ENCODE measurements around the gene TBL1X. TPM values are rescaled to one million over a fixed set of nuclear protein-coding genes. Genes with fewer than 3 reads are reported as not detected.

The TBL1X gene
- polyA plus RNA-seq, 3 donors, result 12.5 to 19.5 (median 13.8) TPM

DNA sequence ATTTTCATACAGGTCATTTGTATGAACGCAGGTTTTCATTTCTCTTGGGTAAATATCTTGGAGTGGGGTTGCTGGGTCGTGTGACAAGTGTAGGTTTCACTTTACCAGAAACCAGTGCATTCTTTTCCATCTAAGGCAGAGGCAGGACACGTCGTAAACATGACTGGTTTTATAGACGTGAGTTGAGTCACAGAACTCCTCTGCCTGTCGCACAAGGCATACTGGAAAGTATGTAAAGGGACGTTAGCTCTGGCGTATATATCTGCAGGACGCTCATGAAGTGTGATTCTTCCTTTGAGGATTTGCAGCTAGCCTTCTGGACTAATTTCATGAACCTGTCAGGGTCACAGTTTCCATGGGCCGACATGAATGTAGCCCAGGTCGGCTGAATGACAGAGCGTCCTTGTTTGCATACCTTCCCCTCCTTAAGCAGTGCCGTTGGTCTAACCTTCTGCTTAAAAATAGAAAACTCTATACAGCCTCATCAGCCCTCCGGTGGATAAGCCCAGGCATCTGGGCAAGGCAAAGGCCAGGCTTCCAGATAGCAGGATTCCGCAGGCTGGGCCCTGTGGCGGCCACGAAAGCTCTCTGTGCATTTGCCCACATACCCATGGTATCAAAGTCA lies 194.8 kb downstream of the TBL1X start:
- 100% methylated on average over 4 of the region's 17 CpGs for WGBS (ENCODE audit: insufficient coverage)
- Histone ChIP-seq H3K4me2 (replicated peaks; ENCODE audit: extremely low read depth, low read length, poor library complexity, severe bottlenecking) (no peak overlapping the region), H3K36me3 (replicated peaks in 1 of 2; ENCODE audit: control insufficient read depth in 1 of 2, insufficient read depth in 2 of 2, low read length in 2 of 2) (peaks cover 29 to 69% of the 10 kb centered on the region in 2 donors), H3K27ac (ENCODE audit: low read depth in 1 of 2, low read length in 2 of 2) (no peak overlapping the region), H4K20me1 (ENCODE audit: insufficient read depth, low read length) (peaks cover 18% of the 10 kb centered on the region), H3K4me3 (replicated peaks in 1 of 3; ENCODE audit: low read depth in 2 of 3, low read length in 3 of 3) (no peak overlapping the region), H3K9me3 (replicated peaks in 1 of 2; ENCODE audit: control insufficient read depth in 1 of 2, insufficient read depth in 1 of 2, low read length in 2 of 2) (no peaks in the 10 kb centered on the region), H3K4me1 (ENCODE audit: control insufficient read depth in 1 of 2, insufficient read depth in 2 of 2, low read length in 2 of 2) (no peaks in the 10 kb centered on the region), H2AFZ (ENCODE audit: insufficient read depth, low read depth, low read length, poor library complexity, severe bottlenecking) (no peak overlapping the region), H3K27me3 (ENCODE audit: control insufficient read depth in 2 of 2, insufficient read depth in 2 of 2, low read length in 2 of 2) (peaks cover 0 to 3% of the 10 kb centered on the region in 2 donors), H3K79me2 (ENCODE audit: insufficient read depth, low read length) (no peaks in the 10 kb centered on the region), H3K9ac (ENCODE audit: insufficient read depth, low read length, poor library complexity, severe bottlenecking) (no peak overlapping the region)
- Mint-ChIP-seq H3K36me3 (peaks cover 49 to 51% of the 10 kb centered on the region in 2 donors), H3K27me3 (ENCODE audit: low read depth in 3 of 3) (peaks cover 0 to 13% (median 0%) of the 10 kb centered on the region in 3 donors), H3K27ac (no peak overlapping the region), H3K4me3 (no peak overlapping the region), H3K9me3 (peaks cover 0 to 5% (median 0%) of the 10 kb centered on the region in 7 donors), H3K4me1 (no peaks in the 10 kb centered on the region)
- TF ChIP-seq, protein P1, sequence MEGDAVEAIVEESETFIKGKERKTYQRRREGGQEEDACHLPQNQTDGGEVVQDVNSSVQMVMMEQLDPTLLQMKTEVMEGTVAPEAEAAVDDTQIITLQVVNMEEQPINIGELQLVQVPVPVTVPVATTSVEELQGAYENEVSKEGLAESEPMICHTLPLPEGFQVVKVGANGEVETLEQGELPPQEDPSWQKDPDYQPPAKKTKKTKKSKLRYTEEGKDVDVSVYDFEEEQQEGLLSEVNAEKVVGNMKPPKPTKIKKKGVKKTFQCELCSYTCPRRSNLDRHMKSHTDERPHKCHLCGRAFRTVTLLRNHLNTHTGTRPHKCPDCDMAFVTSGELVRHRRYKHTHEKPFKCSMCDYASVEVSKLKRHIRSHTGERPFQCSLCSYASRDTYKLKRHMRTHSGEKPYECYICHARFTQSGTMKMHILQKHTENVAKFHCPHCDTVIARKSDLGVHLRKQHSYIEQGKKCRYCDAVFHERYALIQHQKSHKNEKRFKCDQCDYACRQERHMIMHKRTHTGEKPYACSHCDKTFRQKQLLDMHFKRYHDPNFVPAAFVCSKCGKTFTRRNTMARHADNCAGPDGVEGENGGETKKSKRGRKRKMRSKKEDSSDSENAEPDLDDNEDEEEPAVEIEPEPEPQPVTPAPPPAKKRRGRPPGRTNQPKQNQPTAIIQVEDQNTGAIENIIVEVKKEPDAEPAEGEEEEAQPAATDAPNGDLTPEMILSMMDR (IDR thresholded peaks at IDR 0.05), result no peak
- no peak for DNase-seq
- intact Hi-C loops (cut with micrococcal nuclease), result no loop called here

DNA sequence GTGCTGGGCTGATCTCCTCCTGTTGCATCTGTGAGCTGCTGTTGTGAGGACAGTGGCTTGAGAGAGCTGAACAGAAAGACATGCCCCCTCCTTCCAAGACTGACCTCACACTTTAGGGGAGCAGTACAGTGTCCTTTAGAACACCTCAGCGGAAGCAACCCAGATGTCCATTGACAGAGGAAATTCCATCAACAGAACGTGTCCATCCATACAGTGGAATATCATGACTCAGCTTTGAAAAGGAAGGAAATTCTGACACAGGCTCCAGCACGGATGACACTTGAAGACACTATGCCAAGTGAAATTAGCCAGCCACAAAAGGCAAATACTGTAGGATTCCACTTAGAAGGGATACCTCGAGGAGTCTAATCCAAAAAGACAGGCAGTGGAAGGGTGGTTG lies 197.3 kb downstream of the TBL1X start:
- DNase-seq, result no peak
- Histone ChIP-seq H3K36me3 (replicated peaks in 1 of 2; ENCODE audit: control insufficient read depth in 1 of 2, insufficient read depth in 2 of 2, low read length in 2 of 2) (peaks cover 13 to 50% of the 10 kb centered on the region in 2 donors), H2AFZ (ENCODE audit: insufficient read depth, low read depth, low read length, poor library complexity, severe bottlenecking) (no peak overlapping the region), H3K9ac (ENCODE audit: insufficient read depth, low read length, poor library complexity, severe bottlenecking) (no peak overlapping the region), H3K27me3 (ENCODE audit: control insufficient read depth in 2 of 2, insufficient read depth in 2 of 2, low read length in 2 of 2) (peaks cover 0 to 4% of the 10 kb centered on the region in 2 donors), H3K79me2 (ENCODE audit: insufficient read depth, low read length) (no peaks in the 10 kb centered on the region), H4K20me1 (ENCODE audit: insufficient read depth, low read length) (peaks cover 17% of the 10 kb centered on the region), H3K27ac (ENCODE audit: low read depth in 1 of 2, low read length in 2 of 2) (no peak overlapping the region), H3K4me2 (replicated peaks; ENCODE audit: extremely low read depth, low read length, poor library complexity, severe bottlenecking) (no peak overlapping the region), H3K4me3 (replicated peaks in 1 of 3; ENCODE audit: low read depth in 2 of 3, low read length in 3 of 3) (no peak overlapping the region), H3K4me1 (ENCODE audit: control insufficient read depth in 1 of 2, insufficient read depth in 2 of 2, low read length in 2 of 2) (no peaks in the 10 kb centered on the region), H3K9me3 (replicated peaks in 1 of 2; ENCODE audit: control insufficient read depth in 1 of 2, insufficient read depth in 1 of 2, low read length in 2 of 2) (no peaks in the 10 kb centered on the region)
- H3K27me3 Mint-ChIP-seq (ENCODE audit: low read depth in 3 of 3), result peaks cover 0 to 11% (median 0%) of the 10 kb centered on the region in 3 donors
- peaks cover 0 to 5% (median 0%) of the 10 kb centered on the region in 7 donors for H3K9me3 Mint-ChIP-seq
- H3K4me3 Mint-ChIP-seq, result no peak overlapping the region
- WGBS (ENCODE audit: insufficient coverage), result 100% methylated on average over 1 of the region's 4 CpGs
- peaks cover 31% of the 10 kb centered on the region in 2 donors for H3K36me3 Mint-ChIP-seq
- intact Hi-C loops (cut with micrococcal nuclease), result no loop called here
- TF ChIP-seq, protein P1 (IDR thresholded peaks at IDR 0.05), result no peak
- H3K4me1 Mint-ChIP-seq, result no peaks in the 10 kb centered on the region
- H3K27ac Mint-ChIP-seq, result no peak overlapping the region
